GM23338 (cell line): ENCODE measurements around the gene FAM149B1. TPM values are rescaled to one million over a fixed set of nuclear protein-coding genes. Genes with fewer than 3 reads are reported as not detected.

Experiments
- ATAC-seq: fragments of 200-7000 bp; cut with Tn5 transposase; 3 replicates; pipeline ENCODE4 v1.9.1; 2020
- DNase-seq: peaks from one replicate; pipeline ENCODE4 v3.0.0-alpha.2; 2015; ENCODE audit warnings: low spot score
- H2AFZ ChIP-seq: fragments of 200-600 bp; sonication (generic); 2 replicates; pipeline ENCODE4 v1.8.0; 2016; ENCODE audit warnings: antibody characterized with exemption, mild to moderate bottlenecking, moderate library complexity
- H3F3A ChIP-seq: fragments of 200-600 bp; sonication (generic); replicated peaks from 2 replicates; pipeline ENCODE4 v1.8.0; 2017; ENCODE audit warnings: antibody characterized with exemption, mixed run types, low read depth
- H3K27ac ChIP-seq: fragments of 200-600 bp; sonication (generic); 2 replicates; pipeline ENCODE4 v1.6.1; 2016; ENCODE audit warnings: low read depth
- H3K27me3 ChIP-seq: fragments of 200-600 bp; sonication (generic); 2 replicates; pipeline ENCODE4 v1.8.0; 2016; ENCODE audit warnings: mild to moderate bottlenecking, mixed run types, moderate library complexity; ENCODE audit not compliant: insufficient read depth
- H3K36me3 ChIP-seq: fragments of 200-600 bp; sonication (generic); 2 replicates; pipeline ENCODE4 v1.8.0; 2016; ENCODE audit warnings: mild to moderate bottlenecking; ENCODE audit not compliant: insufficient read depth
- H3K4me1 ChIP-seq: fragments of 200-600 bp; sonication (generic); 2 replicates; pipeline ENCODE4 v1.8.0; 2016; ENCODE audit warnings: mild to moderate bottlenecking, moderate library complexity; ENCODE audit not compliant: insufficient read depth
- H3K4me2 ChIP-seq: fragments of 200-600 bp; sonication (generic); 2 replicates; pipeline ENCODE4 v1.7.1; 2017; ENCODE audit warnings: mixed run types
- H3K4me3 ChIP-seq: fragments of 200-600 bp; sonication (generic); 2 replicates; pipeline ENCODE4 v1.6.1; 2016; ENCODE audit warnings: mixed run types
- H3K79me2 ChIP-seq: fragments of 200-600 bp; sonication (generic); replicated peaks from 2 replicates; pipeline ENCODE4 v1.8.0; 2017; ENCODE audit warnings: mild to moderate bottlenecking; ENCODE audit not compliant: insufficient read depth
- H3K9me2 ChIP-seq: fragments of 200-600 bp; sonication (generic); 2 replicates; pipeline ENCODE4 v1.8.0; 2017; ENCODE audit not compliant: insufficient read depth
- H4K20me1 ChIP-seq: fragments of 200-600 bp; sonication (generic); replicated peaks from 2 replicates; pipeline ENCODE4 v1.8.0; 2017; ENCODE audit warnings: mild to moderate bottlenecking; ENCODE audit not compliant: insufficient read depth
- H3K27ac Mint-ChIP-seq: 2 replicates; pipeline ENCODE4 v1.8.0; 2020; ENCODE audit warnings: inconsistent platforms, mild to moderate bottlenecking, moderate library complexity, mixed read lengths
- H3K27me3 Mint-ChIP-seq: 3 replicates; pipeline ENCODE4 v1.8.0; 2022; ENCODE audit warnings: low read depth, mild to moderate bottlenecking, moderate library complexity, mixed read lengths, inconsistent platforms; ENCODE audit not compliant: insufficient read depth, poor library complexity
- H3K36me3 Mint-ChIP-seq: 3 replicates; pipeline ENCODE4 v1.8.0; 2021; ENCODE audit warnings: low read depth, mild to moderate bottlenecking, inconsistent platforms, moderate library complexity, mixed read lengths
- H3K4me1 Mint-ChIP-seq: 3 replicates; pipeline ENCODE4 v1.8.0; 2020; ENCODE audit warnings: mild to moderate bottlenecking, inconsistent platforms, mixed read lengths
- H3K4me3 Mint-ChIP-seq: 3 replicates; pipeline ENCODE4 v1.8.0; 2021; ENCODE audit warnings: moderate library complexity, mild to moderate bottlenecking, inconsistent platforms, mixed read lengths
- H3K9me3 Mint-ChIP-seq: 3 replicates; pipeline ENCODE4 v1.8.0; 2020; ENCODE audit warnings: moderate library complexity, mild to moderate bottlenecking, inconsistent platforms, mixed read lengths
- CREB1 ChIP-seq: fragments of 250-450 bp; sonication (Bioruptor Pico); IDR thresholded peaks from 2 replicates; pipeline ENCODE4 v1.5.0; 2020; ENCODE audit warnings: low read depth, mild to moderate bottlenecking, moderate library complexity
- EZH2 ChIP-seq: fragments of 200-600 bp; sonication (generic); IDR thresholded peaks from one replicate; pipeline ENCODE4 v1.8.0; 2017; ENCODE audit warnings: antibody characterized with exemption, mild to moderate bottlenecking, low read depth; ENCODE audit not compliant: unreplicated experiment
- EZH2phosphoT487 ChIP-seq: fragments of 200-600 bp; sonication (generic); IDR thresholded peaks from one replicate; pipeline ENCODE4 v1.8.1; 2018; ENCODE audit warnings: antibody characterized with exemption; ENCODE audit not compliant: unreplicated experiment
- JUNB ChIP-seq: IDR thresholded peaks from one replicate; pipeline ENCODE4 v1.6.1; 2016; ENCODE audit warnings: antibody characterized with exemption; ENCODE audit not compliant: unreplicated experiment
- NANOG ChIP-seq: IDR thresholded peaks from 2 replicates; pipeline ENCODE4 v1.6.1; 2016; ENCODE audit warnings: antibody characterized with exemption, borderline replicate concordance
- POLR2AphosphoS5 ChIP-seq: IDR thresholded peaks from 2 replicates; pipeline ENCODE4 v1.6.1; 2016; ENCODE audit warnings: antibody characterized with exemption, low read depth
- REST ChIP-seq: IDR thresholded peaks from one replicate; pipeline ENCODE4 v1.6.1; 2018; ENCODE audit warnings: antibody characterized with exemption; ENCODE audit not compliant: unreplicated experiment
- STAT1 ChIP-seq: IDR thresholded peaks from one replicate; pipeline ENCODE4 v1.6.1; 2016; ENCODE audit warnings: antibody characterized with exemption; ENCODE audit not compliant: unreplicated experiment
- ZNF114 ChIP-seq: fragments of 250-450 bp; sonication (Bioruptor Pico); IDR thresholded peaks from 2 replicates; pipeline ENCODE4 v1.5.0; 2020; ENCODE audit warnings: mild to moderate bottlenecking, moderate library complexity
- ZNF331 ChIP-seq: fragments of 250-450 bp; sonication (Bioruptor Pico); IDR thresholded peaks from 2 replicates; pipeline ENCODE4 v1.5.0; 2020; ENCODE audit warnings: low read depth, mild to moderate bottlenecking, moderate library complexity
- polyA plus RNA-seq: library from polyadenylated mRNA; unstranded; fragments of >200 nt; fragmentation: Nextera tagmentation; extraction: Ambion mirVana; gene quantifications from 2 replicates; pipeline ENCODE4 v1.2.1, GENCODE V29; 2016
- total RNA-seq: library from RNA; depleted of rRNA; stranded (reverse); fragments of >200 nt; shearing (Covaris generic); gene quantifications from 2 replicates; pipeline ENCODE4 v1.2.3, GENCODE V29; 2014
- TF ChIP-seq, protein P1 (sequence below): IDR thresholded peaks from 2 replicates; pipeline ENCODE4 v1.6.1; 2016; ENCODE audit warnings: antibody characterized with exemption
- TF ChIP-seq, protein P2 (sequence below), 2 experiments: fragments of 200-600 bp in 1 of 2; sonication (generic) in 1 of 2; conservative IDR thresholded peaks; 2 replicates each; pipeline versions ENCODE4 v1.5.1 to v1.6.1; 2016 to 2017; ENCODE audit warnings: antibody characterized with exemption in 2 of 2, low read depth in 2 of 2, mild to moderate bottlenecking in 2 of 2, moderate library complexity in 1 of 2
- TF ChIP-seq, protein P3 (sequence below): fragments of 250-450 bp; sonication (Bioruptor Pico); IDR thresholded peaks from 2 replicates; pipeline ENCODE4 v1.5.0; 2020; ENCODE audit warnings: mild to moderate bottlenecking, moderate library complexity

FAM149B1 gene
- total and polyA plus RNA-seq, 2 experiments from 2014 or later, result 11.2 to 19.3 TPM

DNA sequence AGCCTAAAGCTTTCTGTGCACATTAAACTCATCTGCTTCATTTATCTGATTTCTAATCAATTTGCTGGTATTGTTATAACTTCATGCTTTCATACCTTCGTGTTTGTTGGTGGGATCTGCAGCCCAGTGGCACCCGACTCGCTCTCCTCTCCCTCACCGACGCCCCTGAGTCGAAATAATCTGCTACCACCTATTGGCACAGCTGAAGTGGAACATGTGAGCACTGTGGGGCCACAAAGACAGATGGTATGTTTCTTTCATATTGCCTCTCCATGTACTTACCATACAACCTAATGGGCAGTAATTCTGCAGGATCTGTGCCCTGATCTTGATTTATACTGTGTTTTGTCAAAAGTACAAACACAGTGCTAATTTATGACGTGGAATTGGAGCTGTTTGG, 66.8 kb downstream of the FAM149B1 start:
- Mint-ChIP-seq H3K27me3 (no peaks in the 10 kb centered on the region), H3K27ac (no peak overlapping the region), H3K9me3 (no peaks in the 10 kb centered on the region), H3K36me3 (peaks cover 23% of the 10 kb centered on the region), H3K4me3 (no peak overlapping the region; the same call in 2 of the 3 replicates), H3K4me1 (no peaks in the 10 kb centered on the region)
- no peak overlapping the region for H3K27ac ChIP-seq
- peaks cover 15% of the 10 kb centered on the region; the same call in 1 of the 2 replicates for H4K20me1 ChIP-seq
- H3F3A ChIP-seq, result no peaks in the 10 kb centered on the region
- no peaks in the 10 kb centered on the region for H3K27me3 ChIP-seq
- H3K36me3 ChIP-seq, result peaks cover 8% of the 10 kb centered on the region; the same call in 1 of the 2 replicates
- no peak overlapping the region for H3K4me3 ChIP-seq
- H3K4me2 ChIP-seq, result no peak overlapping the region
- DNase-seq, result no peak
- no peaks in the 10 kb centered on the region for H3K79me2 ChIP-seq
- no peaks in the 10 kb centered on the region for H3K4me1 ChIP-seq
- TF ChIP-seq, protein P1, sequence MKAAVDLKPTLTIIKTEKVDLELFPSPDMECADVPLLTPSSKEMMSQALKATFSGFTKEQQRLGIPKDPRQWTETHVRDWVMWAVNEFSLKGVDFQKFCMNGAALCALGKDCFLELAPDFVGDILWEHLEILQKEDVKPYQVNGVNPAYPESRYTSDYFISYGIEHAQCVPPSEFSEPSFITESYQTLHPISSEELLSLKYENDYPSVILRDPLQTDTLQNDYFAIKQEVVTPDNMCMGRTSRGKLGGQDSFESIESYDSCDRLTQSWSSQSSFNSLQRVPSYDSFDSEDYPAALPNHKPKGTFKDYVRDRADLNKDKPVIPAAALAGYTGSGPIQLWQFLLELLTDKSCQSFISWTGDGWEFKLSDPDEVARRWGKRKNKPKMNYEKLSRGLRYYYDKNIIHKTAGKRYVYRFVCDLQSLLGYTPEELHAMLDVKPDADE, result no peak
- TF ChIP-seq EZH2phosphoT487 (no peak), POLR2AphosphoS5 (no peak), ZNF114 (CRISPR knock-in tag) (no peak), CREB1 (CRISPR knock-in tag) (no peak), ZNF331 (no peak), STAT1 (no peak), NANOG (no peak), REST (no peak), EZH2 (no peak), JUNB (no peak)
- TF ChIP-seq, protein P2, sequence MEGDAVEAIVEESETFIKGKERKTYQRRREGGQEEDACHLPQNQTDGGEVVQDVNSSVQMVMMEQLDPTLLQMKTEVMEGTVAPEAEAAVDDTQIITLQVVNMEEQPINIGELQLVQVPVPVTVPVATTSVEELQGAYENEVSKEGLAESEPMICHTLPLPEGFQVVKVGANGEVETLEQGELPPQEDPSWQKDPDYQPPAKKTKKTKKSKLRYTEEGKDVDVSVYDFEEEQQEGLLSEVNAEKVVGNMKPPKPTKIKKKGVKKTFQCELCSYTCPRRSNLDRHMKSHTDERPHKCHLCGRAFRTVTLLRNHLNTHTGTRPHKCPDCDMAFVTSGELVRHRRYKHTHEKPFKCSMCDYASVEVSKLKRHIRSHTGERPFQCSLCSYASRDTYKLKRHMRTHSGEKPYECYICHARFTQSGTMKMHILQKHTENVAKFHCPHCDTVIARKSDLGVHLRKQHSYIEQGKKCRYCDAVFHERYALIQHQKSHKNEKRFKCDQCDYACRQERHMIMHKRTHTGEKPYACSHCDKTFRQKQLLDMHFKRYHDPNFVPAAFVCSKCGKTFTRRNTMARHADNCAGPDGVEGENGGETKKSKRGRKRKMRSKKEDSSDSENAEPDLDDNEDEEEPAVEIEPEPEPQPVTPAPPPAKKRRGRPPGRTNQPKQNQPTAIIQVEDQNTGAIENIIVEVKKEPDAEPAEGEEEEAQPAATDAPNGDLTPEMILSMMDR (conservative IDR thresholded peaks at IDR 0.05; ENCODE audit: low read depth in 2 of 2), result no peak
- TF ChIP-seq, protein P3, sequence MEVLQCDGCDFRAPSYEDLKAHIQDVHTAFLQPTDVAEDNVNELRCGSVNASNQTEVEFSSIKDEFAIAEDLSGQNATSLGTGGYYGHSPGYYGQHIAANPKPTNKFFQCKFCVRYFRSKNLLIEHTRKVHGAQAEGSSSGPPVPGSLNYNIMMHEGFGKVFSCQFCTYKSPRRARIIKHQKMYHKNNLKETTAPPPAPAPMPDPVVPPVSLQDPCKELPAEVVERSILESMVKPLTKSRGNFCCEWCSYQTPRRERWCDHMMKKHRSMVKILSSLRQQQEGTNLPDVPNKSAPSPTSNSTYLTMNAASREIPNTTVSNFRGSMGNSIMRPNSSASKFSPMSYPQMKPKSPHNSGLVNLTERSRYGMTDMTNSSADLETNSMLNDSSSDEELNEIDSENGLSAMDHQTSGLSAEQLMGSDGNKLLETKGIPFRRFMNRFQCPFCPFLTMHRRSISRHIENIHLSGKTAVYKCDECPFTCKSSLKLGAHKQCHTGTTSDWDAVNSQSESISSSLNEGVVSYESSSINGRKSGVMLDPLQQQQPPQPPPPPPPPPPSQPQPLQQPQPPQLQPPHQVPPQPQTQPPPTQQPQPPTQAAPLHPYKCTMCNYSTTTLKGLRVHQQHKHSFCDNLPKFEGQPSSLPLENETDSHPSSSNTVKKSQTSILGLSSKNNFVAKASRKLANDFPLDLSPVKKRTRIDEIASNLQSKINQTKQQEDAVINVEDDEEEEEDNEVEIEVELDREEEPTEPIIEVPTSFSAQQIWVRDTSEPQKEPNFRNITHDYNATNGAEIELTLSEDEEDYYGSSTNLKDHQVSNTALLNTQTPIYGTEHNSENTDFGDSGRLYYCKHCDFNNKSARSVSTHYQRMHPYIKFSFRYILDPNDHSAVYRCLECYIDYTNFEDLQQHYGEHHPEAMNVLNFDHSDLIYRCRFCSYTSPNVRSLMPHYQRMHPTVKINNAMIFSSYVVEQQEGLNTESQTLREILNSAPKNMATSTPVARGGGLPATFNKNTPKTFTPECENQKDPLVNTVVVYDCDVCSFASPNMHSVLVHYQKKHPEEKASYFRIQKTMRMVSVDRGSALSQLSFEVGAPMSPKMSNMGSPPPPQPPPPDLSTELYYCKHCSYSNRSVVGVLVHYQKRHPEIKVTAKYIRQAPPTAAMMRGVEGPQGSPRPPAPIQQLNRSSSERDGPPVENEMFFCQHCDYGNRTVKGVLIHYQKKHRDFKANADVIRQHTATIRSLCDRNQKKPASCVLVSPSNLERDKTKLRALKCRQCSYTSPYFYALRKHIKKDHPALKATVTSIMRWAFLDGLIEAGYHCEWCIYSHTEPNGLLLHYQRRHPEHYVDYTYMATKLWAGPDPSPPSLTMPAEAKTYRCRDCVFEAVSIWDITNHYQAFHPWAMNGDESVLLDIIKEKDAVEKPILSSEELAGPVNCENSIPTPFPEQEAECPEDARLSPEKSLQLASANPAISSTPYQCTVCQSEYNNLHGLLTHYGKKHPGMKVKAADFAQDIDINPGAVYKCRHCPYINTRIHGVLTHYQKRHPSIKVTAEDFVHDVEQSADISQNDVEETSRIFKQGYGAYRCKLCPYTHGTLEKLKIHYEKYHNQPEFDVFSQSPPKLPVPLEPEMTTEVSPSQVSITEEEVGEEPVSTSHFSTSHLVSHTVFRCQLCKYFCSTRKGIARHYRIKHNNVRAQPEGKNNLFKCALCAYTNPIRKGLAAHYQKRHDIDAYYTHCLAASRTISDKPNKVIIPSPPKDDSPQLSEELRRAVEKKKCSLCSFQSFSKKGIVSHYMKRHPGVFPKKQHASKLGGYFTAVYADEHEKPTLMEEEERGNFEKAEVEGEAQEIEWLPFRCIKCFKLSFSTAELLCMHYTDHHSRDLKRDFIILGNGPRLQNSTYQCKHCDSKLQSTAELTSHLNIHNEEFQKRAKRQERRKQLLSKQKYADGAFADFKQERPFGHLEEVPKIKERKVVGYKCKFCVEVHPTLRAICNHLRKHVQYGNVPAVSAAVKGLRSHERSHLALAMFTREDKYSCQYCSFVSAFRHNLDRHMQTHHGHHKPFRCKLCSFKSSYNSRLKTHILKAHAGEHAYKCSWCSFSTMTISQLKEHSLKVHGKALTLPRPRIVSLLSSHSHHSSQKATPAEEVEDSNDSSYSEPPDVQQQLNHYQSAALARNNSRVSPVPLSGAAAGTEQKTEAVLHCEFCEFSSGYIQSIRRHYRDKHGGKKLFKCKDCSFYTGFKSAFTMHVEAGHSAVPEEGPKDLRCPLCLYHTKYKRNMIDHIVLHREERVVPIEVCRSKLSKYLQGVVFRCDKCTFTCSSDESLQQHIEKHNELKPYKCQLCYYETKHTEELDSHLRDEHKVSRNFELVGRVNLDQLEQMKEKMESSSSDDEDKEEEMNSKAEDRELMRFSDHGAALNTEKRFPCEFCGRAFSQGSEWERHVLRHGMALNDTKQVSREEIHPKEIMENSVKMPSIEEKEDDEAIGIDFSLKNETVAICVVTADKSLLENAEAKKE (CRISPR knock-in tag), result no peak
- H2AFZ ChIP-seq, result no peak overlapping the region
- H3K9me2 ChIP-seq, result no peaks in the 10 kb centered on the region
- no peak for ATAC-seq
